ENCODE measurements around the gene LACC1.

DNA sequence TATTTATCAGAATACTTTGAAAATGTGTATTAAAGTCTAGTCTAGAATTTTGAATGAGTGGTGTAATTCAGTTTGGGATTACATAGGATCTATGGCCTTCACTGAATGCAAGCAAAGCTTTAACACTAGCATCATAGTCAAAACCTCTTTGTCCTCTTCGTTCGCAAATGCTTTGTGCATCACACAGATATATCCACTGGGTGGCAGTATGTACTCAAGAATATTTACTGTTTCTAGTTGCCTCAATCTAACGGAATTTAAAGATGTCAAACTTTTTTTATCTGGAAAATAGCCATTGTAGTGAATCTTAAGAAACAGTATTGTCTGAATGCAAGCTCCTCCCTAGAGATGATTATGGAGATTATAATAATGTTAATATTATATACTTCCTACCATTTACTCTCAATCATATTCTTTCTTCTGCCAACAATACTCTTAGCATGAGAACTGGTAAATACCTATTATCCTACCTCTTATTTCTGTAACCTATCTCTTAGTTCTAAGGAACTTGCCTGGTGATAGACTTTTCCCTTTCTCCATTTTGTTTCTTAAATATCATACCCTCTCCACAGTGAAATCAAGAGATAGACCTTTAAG, 25.8 kb downstream of the LACC1 start:
- TF ChIP-seq POLR2AphosphoS5 (IDR thresholded peaks at IDR 0.05; ENCODE audit: borderline replicate concordance, low read depth, low read length): no peak
- TF ChIP-seq EZH2 (IDR thresholded peaks at IDR 0.05): no peak

All from SK-N-MC (cell line).